ENCODE data around the gene ATOH7. TPM values are rescaled to one million over a fixed set of nuclear protein-coding genes. Genes with fewer than 3 reads are reported as not detected.

The ATOH7 gene
- total RNA-seq, 1 experiment from 2014 or later, result 1.1 TPM

- no peaks in the 10 kb centered on the region for H3K9me2 ChIP-seq (replicated peaks; ENCODE audit: low read length)
- intact Hi-C loops (cut with micrococcal nuclease), result no loop called here
- H3F3A ChIP-seq (ENCODE audit: low read length, unreplicated experiment), result no peaks in the 10 kb centered on the region
- no peaks in the 10 kb centered on the region for H3K36me3 ChIP-seq (ENCODE audit: low read depth, low read length)
- H3K9me3 ChIP-seq (ENCODE audit: low read length), result no peaks in the 10 kb centered on the region
- no peaks in the 10 kb centered on the region for H3K79me2 ChIP-seq (ENCODE audit: low read length)
- no peak for TF ChIP-seq EZH2phosphoT487 (IDR thresholded peaks at IDR 0.05; ENCODE audit: borderline replicate concordance, low read length)
- TF ChIP-seq EZH2 (IDR thresholded peaks at IDR 0.05; ENCODE audit: low read length, unreplicated experiment), result no peak
- TF ChIP-seq CTCF (conservative IDR thresholded peaks at IDR 0.05; ENCODE audit: low read depth, low read length), result no peak
- no peaks in the 10 kb centered on the region for H3K27me3 ChIP-seq (ENCODE audit: low read length)
- H3K9ac ChIP-seq (ENCODE audit: low read length), result no peak overlapping the region
- CTCF ChIA-PET, result interaction anchor here (1.6 kb wide), 1 partner anchor 59 kb away, joined by 4 read pairs; no protein-coding TSS in a partner anchor
- no peaks in the 10 kb centered on the region for H4K20me1 ChIP-seq (ENCODE audit: low read length)
- H2AFZ ChIP-seq (ENCODE audit: low read length), result no peak overlapping the region
- POLR2A ChIA-PET (ENCODE audit: unreplicated experiment), result no interaction called here
- H3K4me3 ChIP-seq (ENCODE audit: low read length), result no peak overlapping the region
- no peak overlapping the region for H3K4me2 ChIP-seq (ENCODE audit: low read length)
- DNase-seq (no peak), ATAC-seq (peak; percentile 10)
- BruUV-seq (replicated peaks), result no TSS peak
- H3K27ac ChIP-seq (ENCODE audit: low read length), result no peak overlapping the region
- H3K4me1 ChIP-seq (ENCODE audit: insufficient read depth, low read length), result no peaks in the 10 kb centered on the region
These were observed 39.4 kb upstream of the ATOH7 start for GRCh38 chr10:68271196-68271882.

GRCh38 chr10:68269562-68270290, 37.8 kb upstream of the ATOH7 start:
- H3K27ac ChIP-seq (ENCODE audit: low read length), result no peak overlapping the region
- DNase-seq, result no peak
- CTCF ChIA-PET, result interaction anchor here (0.6 to 1.6 kb wide), 2 partner anchors 57 to 88 kb away, joined by 3 to 4 read pairs; no protein-coding TSS in a partner anchor
- H4K20me1 ChIP-seq (ENCODE audit: low read length), result no peaks in the 10 kb centered on the region
- ATAC-seq, result no peak
- POLR2A ChIA-PET (ENCODE audit: unreplicated experiment), result no interaction called here
- H3K9ac ChIP-seq (ENCODE audit: low read length), result no peak overlapping the region
- no peak overlapping the region for H3K4me2 ChIP-seq (ENCODE audit: low read length)
- no peak overlapping the region for H2AFZ ChIP-seq (ENCODE audit: low read length)
- H3K36me3 ChIP-seq (ENCODE audit: low read depth, low read length), result no peaks in the 10 kb centered on the region
- no peaks in the 10 kb centered on the region for H3K9me3 ChIP-seq (ENCODE audit: low read length)
- TF ChIP-seq EZH2 (IDR thresholded peaks at IDR 0.05; ENCODE audit: low read length, unreplicated experiment), result no peak
- no peak for TF ChIP-seq EZH2phosphoT487 (IDR thresholded peaks at IDR 0.05; ENCODE audit: borderline replicate concordance, low read length)
- TF ChIP-seq CTCF (conservative IDR thresholded peaks at IDR 0.05; ENCODE audit: low read depth, low read length), result no peak
- no peaks in the 10 kb centered on the region for H3K79me2 ChIP-seq (ENCODE audit: low read length)
- H3K4me3 ChIP-seq (ENCODE audit: low read length), result no peak overlapping the region
- H3F3A ChIP-seq (ENCODE audit: low read length, unreplicated experiment), result no peaks in the 10 kb centered on the region
- no peaks in the 10 kb centered on the region for H3K4me1 ChIP-seq (ENCODE audit: insufficient read depth, low read length)
- no peaks in the 10 kb centered on the region for H3K27me3 ChIP-seq (ENCODE audit: low read length)
- H3K9me2 ChIP-seq (replicated peaks; ENCODE audit: low read length), result no peaks in the 10 kb centered on the region
- BruUV-seq (replicated peaks), result no TSS peak
- intact Hi-C loops (cut with micrococcal nuclease), result no loop called here

All from PC-3 (cell line).